Measurements from ENCODE around the gene TTC21B.
"Not testable (repeated sequence)": the region's sequence is repeated elsewhere in the genome, so short reads cannot be mapped to it uniquely, and the experiment has no call there.

Gene TTC21B

DNA sequence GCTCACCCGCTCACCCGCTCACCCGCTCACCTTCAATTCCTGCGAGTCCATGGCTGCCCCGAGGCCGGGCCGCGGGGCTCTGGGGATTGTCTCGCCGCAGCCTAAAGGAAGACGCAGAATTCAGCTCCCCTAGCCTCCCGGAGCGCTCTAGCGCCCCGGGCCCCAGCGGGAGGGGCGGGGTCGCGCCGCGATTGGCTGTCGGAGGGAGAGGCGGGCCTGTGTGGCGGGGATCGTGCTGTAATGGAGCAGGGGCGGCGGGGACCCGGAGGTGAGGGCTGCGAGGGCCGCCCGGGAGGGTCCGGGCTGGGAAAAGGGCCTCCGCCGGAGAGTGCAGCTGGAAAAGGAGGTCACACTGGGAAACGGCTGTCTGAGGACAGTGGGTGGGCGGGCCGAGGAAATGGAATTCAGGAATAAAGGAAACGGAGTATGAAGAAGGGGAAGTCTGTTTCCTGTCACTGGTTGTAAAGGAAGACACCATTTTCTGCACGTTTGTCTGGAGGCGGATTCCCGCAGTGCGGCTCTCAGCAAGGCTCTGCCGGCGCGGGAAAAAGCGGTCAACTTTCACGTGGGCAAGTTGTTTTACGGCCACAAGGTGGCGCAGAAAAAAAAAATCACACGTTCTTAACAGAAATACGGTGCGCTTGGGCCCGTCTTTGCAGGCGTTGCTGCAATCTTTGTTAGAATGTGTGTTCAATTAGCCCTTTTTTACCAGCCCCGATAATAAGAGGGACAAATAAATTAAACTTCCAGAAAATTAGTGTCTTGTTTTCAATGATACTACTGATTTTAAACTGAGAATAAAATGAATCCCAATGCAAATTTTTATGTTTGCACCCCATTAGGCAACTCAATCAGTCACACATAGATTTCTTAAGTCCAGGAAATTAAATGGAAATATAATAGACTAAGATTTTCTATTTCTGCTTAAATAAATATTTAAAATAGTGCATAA lies at the start of gene TTC21B:
Gene TTC21B, minus strand, starts transcription at position 122 of the 952 bp plus-strand sequence. Its CDS starts 71 bp downstream, at position 51.
- peak; percentile 94 for DNase-seq

DNA sequence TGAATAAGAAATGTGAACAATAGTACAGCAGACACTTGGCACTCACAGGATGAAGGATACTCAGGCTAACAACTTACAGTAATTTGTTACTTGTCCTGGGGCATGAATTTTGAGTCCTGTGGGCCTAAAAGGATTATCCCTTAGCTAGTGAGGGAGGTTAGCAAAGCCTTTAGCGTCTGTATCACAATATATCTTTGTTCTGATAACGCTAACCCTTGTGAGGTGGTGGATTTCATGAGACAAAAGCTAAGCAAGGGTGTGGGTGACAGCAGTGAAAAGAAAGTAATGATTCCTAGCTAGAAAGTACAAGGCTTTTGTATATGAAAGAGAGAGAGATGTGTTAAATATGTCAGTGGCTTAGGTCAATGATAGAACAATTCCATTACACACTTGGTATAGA lies 46.8 kb upstream of the TTC21B start:
- no peak for DNase-seq

DNA sequence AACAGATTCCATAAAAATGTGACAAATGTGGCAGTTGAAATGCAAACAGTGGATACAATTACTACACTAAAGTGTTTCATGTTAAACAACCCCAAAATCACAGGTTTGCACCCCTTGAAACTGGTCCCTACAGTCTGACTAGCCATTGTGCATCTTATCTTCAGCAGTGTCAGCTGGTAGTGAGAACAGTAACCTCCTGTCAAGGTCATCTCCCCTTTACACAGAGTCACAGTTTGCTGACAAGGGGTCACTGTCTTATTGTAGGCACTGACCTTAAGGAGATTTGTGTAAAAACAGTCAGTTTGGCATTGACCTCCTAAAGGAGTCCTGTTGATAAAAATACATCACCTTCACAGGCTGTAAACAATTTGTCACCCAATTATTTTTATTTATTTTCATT lies 37.3 kb upstream of the TTC21B start:
- DNase-seq = no peak

DNA sequence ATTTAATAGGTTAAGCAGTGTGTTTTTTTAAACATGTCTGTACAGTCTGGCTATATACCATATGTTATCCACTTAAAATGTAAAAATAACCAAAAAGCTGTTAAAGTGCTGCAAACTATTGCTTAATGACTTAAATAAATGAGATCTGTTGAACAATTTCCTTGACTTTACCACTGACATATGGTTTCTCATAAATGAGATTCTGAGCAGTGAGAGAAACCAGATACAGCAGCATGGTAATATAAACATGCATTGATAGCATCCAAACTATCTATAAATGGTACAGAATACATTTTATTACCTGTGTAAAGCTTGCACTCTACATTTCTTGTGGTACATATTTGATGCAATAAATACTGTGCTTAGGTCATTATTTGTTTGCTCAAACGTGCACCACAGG lies 36.3 kb upstream of the TTC21B start:
- no peak for DNase-seq

DNA sequence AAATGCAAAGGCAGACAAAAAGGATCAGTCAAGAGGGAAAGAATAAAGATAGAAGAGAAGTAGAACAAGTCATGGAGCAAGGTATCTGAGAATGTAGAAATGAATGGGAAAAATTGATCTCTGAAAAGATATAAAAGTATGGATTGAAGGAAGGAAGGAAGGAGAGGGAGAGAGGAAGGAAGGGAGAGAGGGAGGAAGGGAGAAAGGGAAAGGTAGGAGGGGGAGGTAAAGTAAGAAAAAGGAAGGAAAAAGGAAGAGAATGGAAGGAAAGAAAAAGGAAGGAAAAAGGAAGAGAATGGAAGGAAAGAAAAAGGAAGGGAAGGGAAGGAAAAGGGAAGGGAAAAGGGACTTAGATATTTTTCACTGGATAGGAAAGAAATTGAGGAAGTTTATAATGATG lies 31.5 kb upstream of the TTC21B start:
- DNase-seq = no peak

DNA sequence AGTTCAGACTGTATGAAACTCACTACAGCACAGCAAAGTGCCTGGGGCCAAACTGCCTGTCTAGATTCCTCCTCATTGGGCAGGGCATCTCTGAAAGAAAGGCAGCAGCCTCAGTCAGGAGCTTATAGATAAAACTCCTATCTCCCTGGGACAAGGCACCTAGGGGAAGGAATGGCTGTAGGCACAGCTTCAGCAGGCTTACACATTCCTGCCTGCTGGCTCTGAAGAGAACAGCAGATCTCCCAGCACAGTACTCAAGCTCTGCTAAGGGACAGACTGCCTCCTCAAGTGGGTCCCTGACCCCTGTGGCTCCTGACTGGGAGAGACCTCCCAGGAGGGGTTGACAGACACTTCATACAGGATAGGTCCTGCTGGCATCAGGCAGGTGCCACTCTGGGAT lies 18.6 kb upstream of the TTC21B start:
- DNase-seq = not testable (repeated sequence)

DNA sequence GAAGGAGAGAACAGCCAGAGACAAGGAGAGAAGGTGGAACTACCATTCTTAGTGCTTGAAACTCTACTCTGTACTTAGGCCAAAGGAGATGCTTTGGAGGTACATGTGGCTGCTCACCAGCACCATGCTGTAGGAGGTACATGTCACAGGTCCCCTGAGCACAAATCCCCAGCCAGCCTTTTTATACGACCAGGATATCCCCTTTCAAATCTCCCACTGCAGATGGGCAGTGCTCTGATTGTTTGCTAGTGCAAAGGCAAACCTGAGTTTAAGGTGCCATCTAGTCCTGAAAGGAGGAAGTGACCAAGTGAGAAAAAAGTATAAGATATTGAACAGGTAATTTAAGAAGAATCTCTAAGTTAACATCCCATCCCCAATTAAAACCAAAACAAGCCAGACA lies 17.1 kb upstream of the TTC21B start:
- DNase-seq = no peak

DNA sequence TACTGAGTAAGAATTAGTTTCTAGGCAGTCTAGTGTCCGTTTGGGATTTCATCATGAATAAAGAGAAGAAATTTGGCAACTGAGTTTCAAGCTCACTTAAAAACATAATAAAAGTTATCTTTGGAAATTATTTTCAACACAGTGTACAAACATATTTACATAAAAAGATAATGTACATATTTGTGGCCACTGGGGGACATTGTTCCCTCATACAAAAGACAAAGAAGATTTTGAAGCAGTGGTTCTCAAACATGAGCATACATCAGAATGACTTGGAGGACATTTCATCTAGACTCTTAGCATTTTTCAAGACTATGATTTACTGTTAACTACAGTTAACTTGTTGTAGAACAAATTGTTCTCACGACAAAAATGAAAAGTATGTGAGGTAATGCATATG lies 15.7 kb upstream of the TTC21B start:
- DNase-seq = no peak

DNA sequence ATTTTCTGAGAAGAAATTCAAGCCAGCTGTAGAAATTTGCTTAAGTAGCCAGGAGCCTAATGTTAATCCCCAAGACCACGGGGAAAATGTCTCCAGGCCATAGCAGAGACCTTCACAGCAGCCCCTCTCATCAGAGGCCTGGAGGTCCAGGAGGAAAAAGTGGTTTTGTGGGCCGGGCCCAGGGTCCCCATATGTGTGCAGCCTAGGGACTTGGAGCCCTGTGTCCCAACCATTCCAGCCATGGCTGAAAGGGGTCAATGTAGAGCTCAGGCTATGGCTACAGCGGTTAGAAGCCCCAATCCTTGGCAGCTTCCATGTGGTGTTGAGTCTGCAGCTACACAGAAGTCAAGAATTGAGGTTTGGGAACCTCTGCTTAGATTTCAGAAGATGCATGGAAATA lies 14.2 kb upstream of the TTC21B start:
- DNase-seq = no peak

DNA sequence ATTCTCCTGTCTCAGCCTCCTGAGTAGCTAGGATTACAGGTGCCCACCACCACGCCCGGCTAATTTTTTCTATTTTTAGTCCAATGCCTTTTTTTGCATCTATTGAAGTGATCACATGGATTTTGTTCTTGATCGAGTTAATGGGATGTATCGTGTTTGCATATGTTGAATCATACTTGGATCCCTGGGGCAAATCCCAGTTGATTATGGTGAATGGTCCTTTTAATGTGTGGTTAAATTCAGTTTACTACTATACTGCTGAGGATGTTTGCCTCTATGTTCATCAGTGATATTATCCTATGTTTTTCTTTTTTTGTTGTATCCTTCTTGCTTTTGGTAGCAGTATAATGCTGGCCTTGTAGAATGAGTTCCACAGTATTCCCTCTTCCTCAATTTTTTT lies 8.2 kb upstream of the TTC21B start:
- no peak for DNase-seq

DNA sequence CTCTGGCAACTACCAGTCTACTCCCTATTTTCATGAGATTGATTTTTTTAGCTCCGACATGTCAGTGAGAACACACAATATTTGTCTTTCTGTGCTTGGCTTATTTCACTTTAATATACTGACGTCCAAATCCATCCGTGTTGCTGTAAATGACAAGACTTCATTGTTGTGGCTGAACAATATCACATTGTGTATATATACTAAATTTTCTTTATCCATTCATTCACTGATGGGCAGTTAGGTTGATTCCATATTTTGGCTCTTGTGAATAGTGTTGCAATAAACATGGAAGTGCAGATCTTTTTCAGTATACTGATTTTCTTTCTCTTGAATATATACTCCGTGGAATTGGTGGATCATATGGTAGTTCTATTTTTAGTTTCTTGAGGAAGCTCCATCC lies 5.8 kb upstream of the TTC21B start:
- DNase-seq = no peak

DNA sequence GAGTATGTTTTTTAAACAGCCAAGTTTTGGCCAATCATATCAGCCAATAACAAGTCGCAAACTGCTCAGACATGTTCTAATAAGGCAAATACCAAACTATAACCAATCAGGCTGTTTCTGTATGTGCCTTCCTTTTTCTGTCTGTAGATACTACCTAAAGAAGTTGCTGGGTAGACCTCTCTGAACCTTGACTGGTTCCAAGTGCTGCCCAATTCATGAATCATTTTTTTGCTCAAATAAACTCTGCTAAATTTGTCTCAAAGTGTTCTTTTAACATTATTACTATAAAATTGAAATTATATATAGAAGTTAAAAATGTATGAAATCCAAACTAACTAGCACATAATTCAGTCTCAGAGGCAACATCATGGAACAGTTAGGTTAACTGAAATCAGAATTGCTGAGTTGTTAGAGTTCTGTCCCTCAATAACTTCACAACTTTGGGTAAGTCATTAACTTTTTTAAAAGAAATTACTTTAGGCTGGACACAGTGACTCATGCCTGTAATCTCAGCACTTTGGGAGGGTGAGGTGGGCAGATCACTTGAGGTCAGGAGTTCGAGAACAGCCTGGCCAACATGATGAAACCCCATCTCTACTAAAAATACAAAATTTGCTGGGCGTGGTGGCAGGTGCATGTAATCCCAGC lies 4.9 kb upstream of the TTC21B start:
- DNase-seq = no peak

DNA sequence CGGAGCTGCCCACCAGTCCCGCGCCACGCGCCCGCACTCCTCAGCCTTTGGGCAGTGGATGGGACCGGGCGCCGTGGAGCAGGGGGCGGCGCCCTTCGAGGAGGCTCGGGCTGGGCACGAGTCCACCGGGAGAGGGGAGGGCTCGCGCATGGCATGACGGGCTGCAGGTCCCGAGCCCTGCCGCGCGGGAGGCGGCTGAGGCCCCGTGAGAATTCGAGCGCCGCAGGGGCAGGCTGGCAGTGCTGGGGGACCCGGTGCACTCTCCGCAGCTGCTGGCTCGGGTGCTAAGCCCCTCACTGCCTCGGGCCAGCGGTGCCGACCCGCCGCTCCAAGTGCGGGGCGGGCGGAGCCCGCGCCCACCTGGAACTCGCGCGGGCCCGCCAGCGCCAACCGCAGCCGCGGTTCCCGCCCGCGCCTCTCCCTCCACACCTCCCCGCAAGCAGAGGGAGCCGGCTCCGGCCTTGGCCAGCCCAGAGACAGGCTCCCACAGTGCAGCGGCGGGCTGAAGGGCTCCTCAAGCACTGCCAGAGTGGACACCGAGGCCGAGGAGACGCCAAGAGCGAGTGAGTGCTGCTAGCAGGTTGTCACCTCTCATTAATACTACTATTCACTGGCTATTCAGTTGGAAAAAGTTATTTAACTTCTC lies 3.6 kb upstream of the TTC21B start:
- no peak for DNase-seq

DNA sequence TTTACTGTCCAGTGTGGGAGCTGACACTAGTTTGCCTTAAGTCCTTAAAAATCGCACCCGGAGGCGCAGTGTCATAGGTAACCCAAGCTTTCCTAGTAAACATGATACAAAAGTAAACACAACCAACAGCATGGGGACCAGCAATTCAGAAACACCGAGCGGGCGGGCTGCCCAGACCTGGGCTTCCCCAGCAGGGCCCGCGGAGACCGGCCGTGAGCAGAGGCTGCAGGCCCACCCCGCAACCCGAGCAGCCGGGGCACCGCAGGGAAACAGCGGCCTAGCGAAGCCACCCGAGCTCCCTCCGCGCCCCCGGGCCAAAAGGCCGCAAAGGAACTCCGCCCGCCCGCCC lies 296 bp downstream of the TTC21B start:
- DNase-seq = peak; percentile 40

DNA sequence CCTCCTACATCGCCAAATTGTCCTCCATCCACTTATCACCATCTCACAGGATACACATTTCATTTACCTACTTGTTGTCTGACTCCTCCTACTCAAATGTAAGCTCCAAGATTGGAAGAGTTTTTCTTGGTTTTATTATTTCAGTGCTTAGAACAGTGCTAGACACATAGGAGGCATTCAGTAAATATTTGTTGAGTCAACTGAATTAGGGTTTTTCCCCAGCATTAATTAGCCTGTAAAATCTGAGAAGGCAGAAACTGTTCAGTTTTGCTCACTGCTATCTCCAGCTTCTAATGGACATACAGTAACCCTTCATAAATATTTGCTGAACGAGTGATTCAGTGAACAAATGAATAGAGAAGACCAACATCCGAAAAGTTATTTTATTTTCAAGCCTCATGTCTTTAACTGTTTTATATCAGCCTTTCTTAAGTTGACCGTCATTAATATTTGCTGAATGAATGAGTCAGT lies 800 bp downstream of the TTC21B start:
- DNase-seq = peak; percentile 11

DNA sequence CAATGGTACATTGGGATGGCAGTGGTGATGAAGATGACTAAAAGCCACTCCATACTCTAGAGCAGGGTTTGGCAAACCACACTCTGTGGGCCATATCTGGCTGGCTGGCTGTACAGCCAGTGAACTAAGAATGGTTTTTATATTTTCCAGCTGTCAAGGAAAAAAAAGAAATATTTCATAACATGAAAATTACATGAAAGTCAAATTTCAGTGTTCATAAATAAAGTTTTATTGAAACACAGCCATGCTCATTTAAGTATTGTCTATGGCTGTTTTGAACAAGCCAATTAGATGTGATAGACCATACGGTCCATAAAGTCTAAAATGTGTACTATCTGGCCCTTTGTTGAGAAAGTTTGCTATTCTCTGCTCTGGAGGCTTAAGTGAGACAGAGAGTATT lies 1.5 kb downstream of the TTC21B start:
- DNase-seq = no peak

DNA sequence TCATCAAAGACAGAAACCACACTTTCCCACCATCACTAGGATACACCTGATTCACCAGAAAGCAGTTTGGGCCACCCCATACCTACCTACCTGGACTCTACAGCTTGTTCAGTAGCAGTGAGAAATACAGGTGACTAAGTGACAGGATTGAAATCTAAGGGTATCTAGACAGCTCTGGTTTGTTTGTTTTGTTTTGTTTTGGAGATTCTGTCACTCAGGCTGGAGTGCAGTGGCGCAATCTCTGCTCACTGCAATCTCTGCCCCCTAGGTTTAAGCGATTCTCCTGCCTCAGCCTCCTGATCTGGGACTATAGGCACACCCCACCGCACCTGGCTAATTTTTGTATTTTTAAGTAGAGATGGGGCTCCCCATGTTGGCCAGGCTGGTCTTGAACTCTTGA lies 3.1 kb downstream of the TTC21B start:
- DNase-seq = no peak

DNA sequence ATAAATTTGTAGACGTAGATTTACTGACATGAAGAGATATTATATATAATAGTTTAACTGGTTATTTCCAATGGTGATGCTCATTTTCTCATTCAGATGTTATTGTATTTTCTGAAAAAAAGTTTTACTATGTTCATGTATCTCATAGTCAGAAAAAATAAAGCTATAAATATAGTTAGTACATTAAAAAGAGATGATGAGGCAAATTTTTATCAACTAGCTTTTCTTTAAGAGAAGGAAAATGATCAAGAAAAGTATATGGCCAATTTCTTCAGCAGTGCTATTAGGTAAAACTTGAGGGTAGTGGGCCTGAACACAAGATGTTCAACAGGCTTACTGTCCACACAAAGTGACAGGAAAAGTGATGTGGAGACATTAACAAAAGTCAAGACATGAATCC lies 11.7 kb downstream of the TTC21B start:
- no peak for DNase-seq

DNA sequence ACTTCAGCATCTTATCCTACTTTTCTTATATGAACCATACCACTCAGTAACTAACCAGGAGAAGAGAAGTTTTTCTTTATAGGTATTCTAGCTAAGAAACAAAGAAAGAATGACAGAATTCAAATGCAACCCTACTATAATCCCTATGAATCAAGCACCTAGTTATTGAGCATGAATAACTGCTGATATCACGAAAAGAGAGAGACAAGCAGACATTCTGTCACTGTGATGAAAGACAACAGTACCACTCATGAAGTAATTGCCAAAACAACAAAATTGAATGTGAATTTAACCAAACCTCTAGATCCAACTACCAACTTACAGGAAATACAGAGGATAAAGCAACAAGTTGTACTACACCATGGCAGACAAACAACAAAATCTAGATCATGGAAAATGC lies 15.3 kb downstream of the TTC21B start:
- no peak for DNase-seq

DNA sequence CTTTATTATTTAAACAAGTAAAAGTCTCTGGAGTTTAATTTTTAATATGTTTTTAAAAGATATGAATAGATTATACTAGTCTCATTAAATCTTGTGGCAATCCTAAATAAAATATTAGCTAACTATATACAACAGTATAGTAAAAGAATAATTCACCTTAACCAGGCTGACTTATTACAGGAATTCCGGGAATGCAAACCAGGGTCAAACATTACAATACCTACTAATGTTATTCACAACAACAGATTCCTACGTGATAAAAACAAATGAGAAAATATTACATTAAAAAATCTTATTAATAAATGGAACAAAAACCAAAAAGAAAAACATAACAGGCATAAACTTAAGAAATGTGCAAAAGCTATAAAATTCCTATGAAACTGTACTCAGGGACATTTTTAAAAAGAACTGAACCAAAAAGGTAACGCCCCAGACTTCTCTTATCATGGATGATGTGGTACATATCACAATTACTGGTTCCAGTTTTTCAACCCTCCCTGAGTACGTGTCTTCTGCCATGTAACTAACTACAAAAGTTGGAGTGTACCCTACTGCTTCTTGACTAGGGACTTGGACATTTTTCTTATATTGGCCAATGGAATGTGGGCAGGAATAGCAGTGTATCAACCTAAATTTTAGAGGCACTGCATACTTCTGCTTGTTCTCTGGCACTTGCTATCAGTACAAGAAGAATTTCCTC lies 20.2 kb downstream of the TTC21B start:
- DNase-seq = no peak

DNA sequence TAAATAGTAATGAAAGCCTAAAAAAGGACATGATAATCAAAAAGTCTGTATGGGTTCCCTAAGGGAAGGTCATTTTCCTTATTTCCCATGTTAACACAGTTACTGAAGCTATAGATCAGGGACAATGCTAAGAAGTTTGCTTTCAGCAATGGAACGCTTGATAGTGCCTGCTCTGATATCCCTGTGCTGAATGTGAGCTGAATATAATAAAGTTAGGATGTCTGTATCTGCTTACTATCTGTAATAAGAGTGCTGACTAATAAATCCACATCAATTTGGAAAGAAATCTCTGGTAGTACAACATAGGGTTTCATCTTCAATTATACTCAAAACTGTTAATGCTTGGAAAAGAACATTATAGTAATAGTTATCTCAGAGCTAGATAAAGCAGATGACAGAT lies 25.8 kb downstream of the TTC21B start:
- DNase-seq = no peak

DNA sequence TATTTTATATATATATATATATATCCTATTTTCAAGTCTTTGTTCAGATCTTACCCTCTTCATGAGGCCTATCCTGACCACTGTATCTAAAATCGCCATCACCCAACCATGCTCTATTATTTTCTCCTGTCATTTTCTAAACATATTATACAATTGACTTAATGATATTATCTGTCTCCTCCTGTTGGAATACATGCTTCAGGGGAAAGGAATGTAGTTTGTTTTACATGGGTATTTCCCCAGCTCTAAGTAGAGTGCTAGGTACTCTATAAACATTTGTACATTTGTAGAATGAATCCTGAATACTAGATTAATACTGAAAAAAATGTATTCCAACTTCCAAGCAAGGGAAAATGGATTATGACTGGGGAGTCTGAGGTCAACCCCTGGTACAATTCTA lies 26.2 kb downstream of the TTC21B start:
- no peak for DNase-seq

DNA sequence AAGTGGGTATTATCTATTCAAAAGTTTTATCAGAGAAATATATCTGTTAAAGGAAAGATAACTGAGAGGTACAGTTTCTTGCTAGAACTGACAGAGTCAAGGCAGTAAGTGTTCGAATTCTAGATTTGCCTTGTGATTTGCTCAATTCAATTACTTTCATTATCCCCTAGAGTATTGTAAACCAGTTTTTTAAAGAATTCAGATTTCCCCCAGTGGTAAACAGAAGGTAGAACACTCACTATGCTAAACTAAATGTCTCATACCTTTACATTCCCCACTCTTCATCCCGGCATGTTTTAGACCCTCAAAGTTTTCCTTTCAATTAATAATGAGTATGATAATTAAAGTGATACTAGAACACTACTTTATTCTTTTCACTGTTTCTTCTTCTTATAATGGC lies 28.6 kb downstream of the TTC21B start:
- DNase-seq = no peak

Measured in NCI-H774 (cell line).